ENCODE results near the gene UBR3.

Gene UBR3

DNA sequence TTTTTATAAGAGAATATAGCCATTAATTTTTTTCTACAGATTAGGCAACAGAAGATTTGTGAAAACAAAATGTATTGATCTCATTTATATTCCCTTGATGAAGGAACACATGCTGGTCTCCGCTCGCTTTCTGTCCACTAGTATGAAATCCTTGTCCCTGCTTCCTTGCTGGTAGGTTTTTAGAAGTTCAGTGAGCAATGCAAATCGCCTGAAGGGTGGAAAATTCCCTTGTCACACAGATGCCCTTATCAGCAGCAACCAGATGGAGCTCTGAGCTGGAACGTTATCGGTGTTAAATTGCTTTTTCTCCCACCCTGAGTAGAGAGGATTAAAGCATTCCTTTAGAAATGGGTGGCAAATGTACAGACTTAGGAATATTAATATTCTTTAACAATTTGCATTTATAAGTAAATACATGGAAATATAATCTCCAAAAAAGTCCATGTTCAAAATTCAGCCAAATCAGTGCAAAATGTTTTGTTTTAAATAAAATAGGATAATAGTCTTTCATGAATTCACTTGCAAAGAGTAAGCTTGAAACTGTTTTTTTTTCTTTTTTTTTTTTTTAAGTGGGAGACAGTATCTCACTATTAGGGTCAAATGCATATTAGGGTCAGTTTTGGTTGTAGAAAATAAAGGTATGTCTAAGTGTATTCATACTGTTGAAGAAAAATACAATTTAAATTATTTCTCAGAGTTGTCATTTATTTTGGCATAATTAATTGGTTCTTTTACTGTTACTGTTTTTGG lies 186.7 kb downstream of the UBR3 start:
- DNase-seq = no peak

DNA sequence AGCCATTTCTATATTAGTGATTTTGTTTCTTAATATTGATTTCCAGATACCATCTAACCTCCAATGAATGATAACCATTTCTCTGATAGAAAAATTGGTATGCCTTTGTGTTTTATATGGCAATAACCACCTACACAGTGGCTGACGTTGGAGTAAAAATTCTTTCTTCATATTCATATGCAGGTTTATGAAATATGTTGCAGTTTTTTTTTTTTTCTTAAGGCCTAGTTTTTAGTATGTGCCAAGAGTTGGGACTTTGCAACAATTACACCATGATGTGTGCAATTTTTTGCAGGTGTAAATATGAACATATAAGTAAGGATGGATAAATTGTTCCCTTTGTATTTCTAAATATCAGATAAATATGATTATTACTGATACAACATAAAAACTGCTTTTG lies 187.5 kb downstream of the UBR3 start:
- no peak for DNase-seq

DNA sequence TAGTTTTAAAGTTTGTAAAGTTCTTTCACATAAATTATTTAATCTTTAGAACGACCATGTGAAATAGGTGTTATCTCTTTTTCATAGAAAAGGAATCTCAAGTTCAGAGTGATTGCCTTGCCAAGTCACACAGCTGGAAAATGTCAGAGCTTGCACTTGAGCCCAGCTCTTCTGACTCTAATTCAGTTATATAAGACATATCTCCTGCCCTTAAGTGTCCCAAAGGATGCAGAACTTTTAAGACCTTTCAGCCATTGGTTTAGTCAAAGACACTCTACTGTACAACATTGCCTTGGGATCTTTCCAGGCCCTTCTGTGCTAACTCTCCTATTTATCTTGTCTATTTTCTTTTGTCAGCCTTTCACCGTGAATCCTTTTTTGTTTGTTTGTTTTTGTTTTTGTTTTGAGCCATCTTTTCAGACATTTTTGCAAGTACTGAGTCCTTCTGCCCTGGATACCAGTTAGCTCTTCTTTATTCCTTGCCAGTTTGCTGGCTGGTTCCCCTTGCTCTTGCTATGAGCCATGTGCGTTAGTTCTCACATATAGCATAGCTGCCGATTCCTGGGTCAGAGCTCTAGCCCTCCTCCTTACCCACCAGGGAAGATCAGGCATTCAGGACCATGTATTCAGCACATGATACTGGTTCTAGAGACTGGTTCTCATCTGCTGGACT lies 190.7 kb downstream of the UBR3 start:
- DNase-seq = no peak

DNA sequence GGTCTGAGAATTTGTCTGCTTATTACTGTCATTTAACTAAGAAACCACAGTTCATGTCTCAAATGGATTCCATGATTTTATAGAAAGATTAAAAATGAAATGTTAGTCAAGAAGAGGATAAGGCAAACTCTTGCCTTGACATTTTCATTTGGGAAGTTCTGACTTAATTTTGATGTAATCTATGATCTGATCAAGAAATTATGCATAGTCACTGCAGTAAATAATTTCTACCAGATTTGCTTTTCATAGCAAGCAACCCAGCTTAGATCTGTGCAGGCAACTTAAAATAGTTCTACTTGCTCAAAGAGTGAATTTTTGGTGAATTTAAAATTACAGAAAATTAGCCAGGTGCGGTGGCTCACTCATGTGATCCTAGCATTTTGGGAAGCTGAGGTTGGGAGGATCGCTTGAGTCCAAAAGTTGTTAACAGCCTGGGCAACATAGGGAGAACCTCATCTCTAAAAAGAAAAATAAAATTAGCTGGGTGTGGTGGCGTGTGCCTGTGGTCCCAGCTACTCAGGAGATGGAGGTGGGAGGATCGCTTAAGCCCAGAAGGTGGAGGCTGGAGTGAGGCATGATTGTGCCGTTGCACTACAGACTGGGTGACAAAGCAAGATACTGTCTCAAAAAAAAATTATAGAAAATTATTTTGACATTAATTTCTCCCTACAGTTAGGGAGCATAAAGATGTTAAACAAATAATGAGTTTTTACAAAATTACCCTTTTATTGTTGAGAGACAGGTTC lies 192.0 kb downstream of the UBR3 start:
- no peak for DNase-seq

GRCh38 chr2:170020777-170021176 lies 193.5 kb downstream of the UBR3 start:
- DNase-seq = no peak

DNA sequence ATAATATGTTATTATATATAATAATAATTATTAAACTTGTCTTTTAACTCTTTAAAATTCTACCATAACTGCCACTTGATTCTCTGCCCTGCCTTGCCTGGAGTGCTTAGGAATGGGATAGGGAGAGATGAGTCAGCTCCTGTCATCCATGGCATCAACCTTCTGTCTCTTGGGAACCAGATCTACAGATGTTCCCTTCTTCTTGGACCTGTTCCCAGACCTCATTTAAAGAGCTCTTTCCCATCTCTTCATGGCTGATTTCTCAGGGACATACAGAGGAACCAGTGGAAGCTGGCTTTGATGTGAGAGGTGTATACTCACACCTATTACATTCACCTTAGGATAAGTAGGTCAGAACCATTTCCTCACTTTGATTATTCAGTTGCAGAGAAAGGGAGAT lies 195.4 kb downstream of the UBR3 start:
- DNase-seq = no peak

DNA sequence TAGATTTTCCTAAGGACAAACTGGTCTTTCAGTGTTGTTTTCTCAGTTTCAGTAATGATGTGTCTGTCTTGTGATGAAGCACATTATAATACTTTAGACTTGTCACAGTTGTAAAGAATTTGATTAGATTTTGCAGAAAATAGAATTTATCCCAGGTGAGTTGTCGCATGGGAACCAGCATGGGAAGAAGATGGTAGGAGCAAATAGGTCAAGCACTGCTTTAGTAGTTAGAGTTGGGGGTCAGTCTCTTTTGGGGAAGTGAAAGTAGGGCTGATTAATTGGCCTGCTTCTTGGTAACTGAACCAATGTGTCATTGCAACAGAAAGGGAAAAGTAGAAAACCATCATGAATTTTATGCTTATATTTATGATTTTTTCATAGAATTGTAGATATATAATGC lies 197.5 kb downstream of the UBR3 start:
- no peak for DNase-seq

- no peak for DNase-seq
Observed at GRCh38 chr2:170025223-170025622, 198.0 kb downstream of the UBR3 start.

GRCh38 chr2:170026361-170026760 lies 199.1 kb downstream of the UBR3 start:
- DNase-seq = no peak

DNA sequence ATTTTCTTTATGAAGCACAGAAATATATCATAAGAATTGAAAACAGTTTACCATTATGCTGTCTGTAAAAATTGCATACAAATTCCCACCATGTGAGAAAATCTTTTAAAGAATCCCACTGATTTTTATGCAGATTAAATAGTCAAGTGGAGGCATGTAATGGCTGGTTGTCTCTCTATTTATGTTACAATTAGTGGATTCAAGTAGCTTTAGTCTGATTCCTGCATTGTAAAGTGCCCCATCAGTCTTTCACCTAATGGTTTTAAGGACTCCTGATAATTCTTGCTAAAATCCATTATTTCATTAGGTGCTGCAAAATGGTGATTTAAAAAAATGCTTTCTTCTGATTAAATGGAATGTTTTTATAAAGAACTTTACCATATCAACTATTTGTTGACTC lies 202.3 kb downstream of the UBR3 start:
- no peak for DNase-seq

GRCh38 chr2:170030040-170030439 lies 202.8 kb downstream of the UBR3 start:
- no peak for DNase-seq

DNA sequence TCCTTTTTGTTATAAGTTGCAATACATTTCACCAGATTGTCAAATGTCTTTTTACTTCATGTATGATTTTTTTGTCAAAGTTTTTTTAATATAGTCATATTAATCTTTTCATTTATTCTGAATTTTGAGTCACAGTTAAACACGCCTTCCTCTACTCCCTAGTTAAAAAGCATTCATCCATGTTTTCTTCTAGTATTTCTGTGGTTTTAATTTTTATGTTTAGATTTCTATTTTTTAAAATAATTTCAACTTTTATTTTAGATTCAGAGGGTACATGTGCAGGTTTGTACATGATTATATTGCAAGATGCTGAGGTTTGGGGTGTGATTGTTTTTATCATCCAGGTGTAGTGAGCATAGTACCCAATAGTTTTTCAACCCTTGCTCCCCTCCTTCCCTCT lies 204.0 kb downstream of the UBR3 start:
- no peak for DNase-seq

GRCh38 chr2:170034596-170034995 lies 207.3 kb downstream of the UBR3 start:
- DNase-seq = no peak

GRCh38 chr2:170038734-170039133 lies 211.5 kb downstream of the UBR3 start:
- no peak for DNase-seq

GRCh38 chr2:170039401-170040172 lies 212.3 kb downstream of the UBR3 start:
- no peak for DNase-seq

- no peak for DNase-seq
Observed at GRCh38 chr2:170044751-170045478, 217.7 kb downstream of the UBR3 start.

DNA sequence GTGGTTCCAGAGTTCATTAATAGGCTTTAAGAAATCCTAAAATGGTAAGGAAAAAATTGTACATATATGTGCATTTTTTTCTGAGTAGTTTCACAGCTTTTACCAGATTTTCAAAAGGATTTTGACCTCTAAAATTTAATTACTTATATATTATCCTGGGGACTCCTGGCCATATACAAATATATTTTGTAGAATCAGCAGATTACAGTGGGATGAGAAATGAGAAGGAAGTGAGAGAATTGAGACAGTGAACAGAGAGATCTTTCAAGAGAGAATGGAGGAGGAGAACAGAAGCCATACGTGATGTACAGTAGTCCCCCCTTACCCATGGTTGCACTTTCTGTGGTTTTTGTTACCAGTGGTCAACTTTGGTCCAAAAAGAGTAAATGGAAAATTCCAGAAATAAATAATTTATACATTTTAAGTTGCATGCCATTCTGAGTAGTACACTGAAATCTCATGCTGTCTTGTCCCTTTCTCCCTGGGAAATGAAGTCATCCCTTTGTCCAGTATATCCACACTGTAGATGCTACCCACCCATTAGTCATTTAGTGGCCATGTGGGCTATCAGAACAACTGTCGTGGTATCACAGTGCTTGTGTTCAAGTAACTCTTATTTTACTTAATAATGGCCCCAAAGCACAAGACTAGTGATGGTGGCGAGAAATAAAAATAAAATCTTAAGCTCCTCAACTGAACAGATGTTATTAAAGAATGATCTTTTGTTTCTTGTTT lies 220.2 kb downstream of the UBR3 start:
- no peak for DNase-seq

GRCh38 chr2:170052151-170052550 lies 224.9 kb downstream of the UBR3 start:
- no peak for DNase-seq

GRCh38 chr2:170054997-170055396 lies 227.7 kb downstream of the UBR3 start:
- no peak for DNase-seq

DNA sequence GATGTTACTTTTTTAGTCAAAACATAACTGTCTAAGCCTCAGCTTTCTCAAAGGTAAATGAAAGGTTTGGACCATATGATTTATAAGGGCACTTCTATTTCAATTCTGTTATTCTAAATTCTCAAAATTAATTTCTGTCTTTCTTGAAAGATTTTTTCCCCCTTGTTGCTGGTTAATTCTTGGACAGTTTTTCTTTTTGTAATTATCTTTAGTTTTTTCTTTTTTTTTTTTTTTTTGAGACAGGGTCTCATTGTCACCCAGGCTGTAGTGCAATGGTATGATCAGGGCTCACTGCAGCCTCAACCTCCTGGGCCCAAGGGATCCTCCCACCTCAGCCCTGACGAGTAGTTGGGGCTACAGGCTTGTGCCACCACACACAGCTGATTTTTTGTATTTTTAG lies 229.6 kb downstream of the UBR3 start:
- DNase-seq = no peak

- no peak for DNase-seq
Observed at GRCh38 chr2:170063456-170064235, 236.4 kb downstream of the UBR3 start.

Data from activated CD4-positive, alpha-beta T cell treated with anti-CD3 and anti-CD28 coated beads, Interleukin-2, amount 50 U/mL, for 16 hours (primary cell).